Measurements from ENCODE around the gene ARHGEF16. TPM values are rescaled to one million over a fixed set of nuclear protein-coding genes. Genes with fewer than 3 reads are reported as not detected.

Gene ARHGEF16
- total RNA-seq, 1 donor from 2014 or later = 21.6 TPM

- no peak for TF ChIP-seq CTCF (IDR thresholded peaks at IDR 0.05; ENCODE audit: insufficient read depth, low read length, severe bottlenecking)
- H3K27me3 ChIP-seq (ENCODE audit: control insufficient read depth, insufficient read depth, low read length) = peaks cover 1% of the 10 kb centered on the region
Observed at GRCh38 chr1:3436901-3437300, 17.6 kb upstream of the ARHGEF16 start.

GRCh38 chr1:3438661-3439180, 15.7 kb upstream of the ARHGEF16 start:
- TF ChIP-seq CTCF (IDR thresholded peaks at IDR 0.05; ENCODE audit: insufficient read depth, low read length, severe bottlenecking) = no peak
- FAIRE-seq (no peak), DNase-seq (ENCODE audit: low read depth) (no peak)
- Histone ChIP-seq H3K27me3 (ENCODE audit: control insufficient read depth, insufficient read depth, low read length) (peaks cover 1% of the 10 kb centered on the region), H3K4me3 (ENCODE audit: low read depth, low read length) (no peak overlapping the region), H3K36me3 (ENCODE audit: control insufficient read depth, insufficient read depth, low read length) (no peaks in the 10 kb centered on the region)

More at GRCh38 chr1:3436901-3437300, 17.6 kb upstream of the ARHGEF16 start:
- FAIRE-seq (no peak), DNase-seq (ENCODE audit: low read depth) (no peak)
- Histone ChIP-seq H3K36me3 (ENCODE audit: control insufficient read depth, insufficient read depth, low read length) (no peaks in the 10 kb centered on the region), H3K4me3 (ENCODE audit: low read depth, low read length) (no peak overlapping the region)

GRCh38 chr1:3439346-3440299, 14.8 kb upstream of the ARHGEF16 start:
- FAIRE-seq (no peak), DNase-seq (ENCODE audit: low read depth) (no peak)
- Histone ChIP-seq H3K27me3 (ENCODE audit: control insufficient read depth, insufficient read depth, low read length) (peaks cover 1% of the 10 kb centered on the region), H3K36me3 (ENCODE audit: control insufficient read depth, insufficient read depth, low read length) (no peaks in the 10 kb centered on the region), H3K4me3 (ENCODE audit: low read depth, low read length) (no peak overlapping the region)
- TF ChIP-seq CTCF (IDR thresholded peaks at IDR 0.05; ENCODE audit: insufficient read depth, low read length, severe bottlenecking) = no peak

GRCh38 chr1:3440300-3440681, 14.2 kb upstream of the ARHGEF16 start:
- FAIRE-seq = no peak
- no peak for TF ChIP-seq CTCF (IDR thresholded peaks at IDR 0.05; ENCODE audit: insufficient read depth, low read length, severe bottlenecking)
- Histone ChIP-seq H3K27me3 (ENCODE audit: control insufficient read depth, insufficient read depth, low read length) (peaks cover 1% of the 10 kb centered on the region), H3K36me3 (ENCODE audit: control insufficient read depth, insufficient read depth, low read length) (no peaks in the 10 kb centered on the region), H3K4me3 (ENCODE audit: low read depth, low read length) (no peak overlapping the region)
- no peak for DNase-seq (ENCODE audit: low read depth)

GRCh38 chr1:3440711-3441409, 13.6 kb upstream of the ARHGEF16 start:
- no peak for DNase-seq (ENCODE audit: low read depth)
- Histone ChIP-seq H3K36me3 (ENCODE audit: control insufficient read depth, insufficient read depth, low read length) (no peaks in the 10 kb centered on the region), H3K27me3 (ENCODE audit: control insufficient read depth, insufficient read depth, low read length) (peaks cover 1% of the 10 kb centered on the region), H3K4me3 (ENCODE audit: low read depth, low read length) (no peak overlapping the region)
- TF ChIP-seq CTCF (IDR thresholded peaks at IDR 0.05; ENCODE audit: insufficient read depth, low read length, severe bottlenecking) = no peak
- no peak for FAIRE-seq
